Measurements from ENCODE around the gene SLC47A2.
A peak's percentile ranks its signal among the peaks of the same experiment; 100 is the strongest.

The SLC47A2 gene

GRCh38 chr17:19748807-19749193 lies 32.4 kb upstream of the SLC47A2 start:
- H3K18ac ChIP-seq (ENCODE audit: low read depth in 1 of 2, low read length in 2 of 2), result no peak overlapping the region
- H3K4ac ChIP-seq (ENCODE audit: low read depth in 1 of 2, low read length in 2 of 2), result no peak overlapping the region
- H4K8ac ChIP-seq (ENCODE audit: low read length), result no peak overlapping the region
- H3K79me1 ChIP-seq (replicated peaks; ENCODE audit: low read length, poor library complexity, severe bottlenecking), result no peaks in the 10 kb centered on the region
- H3K4me3 ChIP-seq (ENCODE audit: insufficient read depth in 1 of 2, low read depth in 1 of 2, low read length in 2 of 2), result no peak overlapping the region
- no peak overlapping the region for H3K23ac ChIP-seq (ENCODE audit: low read length in 2 of 2)
- H2BK120ac ChIP-seq (ENCODE audit: low read depth, low read length), result no peak overlapping the region
- H3K9me3 ChIP-seq (ENCODE audit: control insufficient read depth, low read length), result no peaks in the 10 kb centered on the region
- H3K27ac ChIP-seq (ENCODE audit: low read length, poor library complexity, severe bottlenecking), result no peak overlapping the region
- H3K9ac ChIP-seq (ENCODE audit: low read length), result no peak overlapping the region
- no peak overlapping the region for H2BK15ac ChIP-seq (ENCODE audit: low read depth, poor library complexity, severe bottlenecking)
- no peak overlapping the region for H2AFZ ChIP-seq (ENCODE audit: low read depth, low read length)
- no peaks in the 10 kb centered on the region for H3K36me3 ChIP-seq (ENCODE audit: control insufficient read depth in 1 of 2, insufficient read depth in 2 of 2, low read depth in 1 of 2, low read length in 2 of 2)
- WGBS, result 69% methylated on average over 13 of the region's 13 CpGs
- no peak overlapping the region for H2AK5ac ChIP-seq (ENCODE audit: low read length, severe bottlenecking)
- peaks cover 29% of the 10 kb centered on the region for H3K4me1 ChIP-seq (ENCODE audit: control insufficient read depth, insufficient read depth, low read depth, low read length)
- no peak overlapping the region for H3K14ac ChIP-seq (ENCODE audit: low read length in 2 of 2)
- H4K91ac ChIP-seq (ENCODE audit: low read length), result no peak overlapping the region
- no peak for DNase-seq
- no peak overlapping the region for H2BK12ac ChIP-seq (ENCODE audit: low read length in 2 of 2)
- H3K27me3 ChIP-seq (ENCODE audit: control insufficient read depth in 1 of 2, insufficient read depth in 1 of 2, low read length in 2 of 2), result peaks cover 3 to 29% of the 10 kb centered on the region in 2 experiments
- no peak overlapping the region for H3K4me2 ChIP-seq (ENCODE audit: low read length, poor library complexity, severe bottlenecking)
- no peak overlapping the region for H2BK5ac ChIP-seq (ENCODE audit: low read depth, low read length, poor library complexity, severe bottlenecking)

DNA sequence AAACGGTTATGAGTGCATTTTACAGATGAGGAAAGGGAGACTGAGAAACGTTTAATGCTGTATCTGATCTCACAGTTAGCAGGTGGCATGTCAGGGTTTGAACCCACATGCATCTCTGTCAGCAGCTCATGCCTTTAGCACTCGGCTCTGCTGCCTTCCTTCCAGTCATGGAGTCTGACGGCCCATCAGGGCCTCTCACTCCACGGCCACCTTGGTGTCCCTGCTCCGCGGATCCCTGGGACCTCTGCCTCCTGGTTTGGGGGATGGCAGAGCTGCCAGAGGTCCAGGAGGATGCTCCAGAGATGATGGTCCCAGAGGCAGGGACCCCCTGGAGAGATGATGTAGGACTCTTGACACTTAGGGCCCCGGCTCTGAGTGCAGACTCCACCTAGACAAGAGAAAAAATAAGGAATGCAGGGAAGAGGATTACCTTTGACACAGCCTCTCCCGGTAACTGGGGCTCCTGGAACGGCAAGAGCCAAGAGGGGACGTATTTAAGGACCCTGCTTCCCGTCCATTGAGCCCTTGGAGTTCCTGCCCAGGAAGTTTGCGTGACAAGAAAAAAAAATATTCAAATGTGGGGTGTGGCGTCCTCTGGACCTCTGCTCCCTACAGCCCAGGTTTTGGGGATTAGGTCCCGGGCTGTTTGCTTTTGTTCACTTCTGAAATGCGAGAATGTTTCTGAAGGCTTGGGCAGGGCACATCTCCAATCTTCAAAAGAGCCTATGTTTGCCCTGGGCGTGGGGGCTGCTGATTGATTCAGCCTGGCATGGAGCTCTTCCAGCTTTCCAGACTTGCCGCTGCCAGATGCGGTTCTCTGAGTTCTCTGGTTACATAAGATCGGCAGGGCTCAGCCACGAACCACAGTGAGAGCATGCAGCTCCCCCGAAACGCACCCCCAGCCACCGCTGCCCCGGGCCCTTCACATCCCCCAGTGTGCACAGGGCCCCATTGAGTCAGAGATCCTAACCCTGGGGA lies 31.7 kb upstream of the SLC47A2 start, which contains the start of gene ALDH3A1:
TSS of gene ALDH3A1 (minus strand) at position 470 of the 978 bp plus-strand sequence. CDS start 3,169 bp downstream, outside the sequence.
- H3K4me2 ChIP-seq (ENCODE audit: low read length, poor library complexity, severe bottlenecking), result no peak within 1 kb of the TSS
- H4K91ac ChIP-seq (ENCODE audit: low read length), result no peak within 1 kb of the TSS
- no peak within 1 kb of the TSS for H2AK5ac ChIP-seq (ENCODE audit: low read length, severe bottlenecking)
- H3K79me1 ChIP-seq (replicated peaks; ENCODE audit: low read length, poor library complexity, severe bottlenecking), result no peaks in the 10 kb centered on the region
- peaks cover 3 to 31% of the 10 kb centered on the region in 2 experiments for H3K27me3 ChIP-seq (ENCODE audit: control insufficient read depth in 1 of 2, insufficient read depth in 1 of 2, low read length in 2 of 2)
- H3K27ac ChIP-seq (ENCODE audit: low read length, poor library complexity, severe bottlenecking), result no peak within 1 kb of the TSS
- no peak within 1 kb of the TSS for H2BK5ac ChIP-seq (ENCODE audit: low read depth, low read length, poor library complexity, severe bottlenecking)
- H3K36me3 ChIP-seq (ENCODE audit: control insufficient read depth in 1 of 2, insufficient read depth in 2 of 2, low read depth in 1 of 2, low read length in 2 of 2), result no peaks in the 10 kb centered on the region
- no peak within 1 kb of the TSS for H2BK120ac ChIP-seq (ENCODE audit: low read depth, low read length)
- 78% methylated on average over 25 of the region's 25 CpGs for WGBS
- H2AFZ ChIP-seq (ENCODE audit: low read depth, low read length), result no peak within 1 kb of the TSS
- no peak within 1 kb of the TSS for H3K18ac ChIP-seq (ENCODE audit: low read depth in 1 of 2, low read length in 2 of 2)
- no peak for DNase-seq
- no peak within 1 kb of the TSS for H3K4me3 ChIP-seq (ENCODE audit: insufficient read depth in 1 of 2, low read depth in 1 of 2, low read length in 2 of 2)
- H4K8ac ChIP-seq (ENCODE audit: low read length), result no peak within 1 kb of the TSS
- H2BK15ac ChIP-seq (ENCODE audit: low read depth, poor library complexity, severe bottlenecking), result no peak within 1 kb of the TSS
- H3K14ac ChIP-seq (ENCODE audit: low read length in 2 of 2), result no peak within 1 kb of the TSS
- H3K9ac ChIP-seq (ENCODE audit: low read length), result no peak within 1 kb of the TSS
- H3K23ac ChIP-seq (ENCODE audit: low read length in 2 of 2), result no peak within 1 kb of the TSS
- H3K9me3 ChIP-seq (ENCODE audit: control insufficient read depth, low read length), result no peaks in the 10 kb centered on the region
- H3K4me1 ChIP-seq (ENCODE audit: control insufficient read depth, insufficient read depth, low read depth, low read length), result peaks cover 25% of the 10 kb centered on the region
- H2BK12ac ChIP-seq (ENCODE audit: low read length in 2 of 2), result no peak within 1 kb of the TSS
- no peak within 1 kb of the TSS for H3K4ac ChIP-seq (ENCODE audit: low read depth in 1 of 2, low read length in 2 of 2)

GRCh38 chr17:19747159-19747719 lies 30.9 kb upstream of the SLC47A2 start:
- Histone ChIP-seq H3K4me1 (ENCODE audit: control insufficient read depth, insufficient read depth, low read depth, low read length) (peaks cover 17% of the 10 kb centered on the region), H3K9ac (ENCODE audit: low read length) (no peak overlapping the region), H2BK15ac (ENCODE audit: low read depth, poor library complexity, severe bottlenecking) (no peak overlapping the region), H3K4me3 (ENCODE audit: insufficient read depth in 1 of 2, low read depth in 1 of 2, low read length in 2 of 2) (no peak overlapping the region), H4K8ac (ENCODE audit: low read length) (no peak overlapping the region), H2BK120ac (ENCODE audit: low read depth, low read length) (no peak overlapping the region), H3K18ac (ENCODE audit: low read depth in 1 of 2, low read length in 2 of 2) (no peak overlapping the region), H4K91ac (ENCODE audit: low read length) (no peak overlapping the region), H3K4me2 (ENCODE audit: low read length, poor library complexity, severe bottlenecking) (no peak overlapping the region), H3K14ac (ENCODE audit: low read length in 2 of 2) (no peak overlapping the region), H3K27me3 (ENCODE audit: control insufficient read depth in 1 of 2, insufficient read depth in 1 of 2, low read length in 2 of 2) (peaks cover 3 to 34% of the 10 kb centered on the region in 2 experiments), H3K27ac (ENCODE audit: low read length, poor library complexity, severe bottlenecking) (no peak overlapping the region), H2AFZ (ENCODE audit: low read depth, low read length) (no peak overlapping the region), H3K23ac (ENCODE audit: low read length in 2 of 2) (no peak overlapping the region), H3K9me3 (ENCODE audit: control insufficient read depth, low read length) (no peaks in the 10 kb centered on the region), H2BK12ac (ENCODE audit: low read length in 2 of 2) (no peak overlapping the region), H3K36me3 (ENCODE audit: control insufficient read depth in 1 of 2, insufficient read depth in 2 of 2, low read depth in 1 of 2, low read length in 2 of 2) (no peaks in the 10 kb centered on the region), H2AK5ac (ENCODE audit: low read length, severe bottlenecking) (no peak overlapping the region), H2BK5ac (ENCODE audit: low read depth, low read length, poor library complexity, severe bottlenecking) (no peak overlapping the region), H3K79me1 (replicated peaks; ENCODE audit: low read length, poor library complexity, severe bottlenecking) (no peaks in the 10 kb centered on the region), H3K4ac (ENCODE audit: low read depth in 1 of 2, low read length in 2 of 2) (no peak overlapping the region)
- 92% methylated on average over 13 of the region's 13 CpGs for WGBS
- no peak for DNase-seq

DNA sequence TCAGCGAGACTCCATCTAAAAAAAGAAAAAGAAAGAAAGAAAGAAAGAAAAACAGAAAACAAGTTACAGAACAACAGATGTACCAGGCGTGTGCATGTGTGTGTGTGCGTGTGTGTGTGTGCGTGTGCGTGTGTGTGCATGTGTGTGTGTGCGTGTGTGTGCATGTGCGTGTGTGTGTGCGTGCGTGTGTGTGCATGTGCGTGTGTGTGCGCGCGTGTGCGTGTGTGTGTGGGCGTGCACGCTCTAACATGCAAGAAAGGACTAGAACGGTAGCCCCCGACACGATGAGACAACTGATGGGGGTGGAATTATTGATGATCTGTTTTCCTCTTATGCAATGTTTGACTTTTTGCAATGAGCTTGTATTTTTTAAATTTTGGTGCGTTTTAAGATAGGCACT lies 30.1 kb upstream of the SLC47A2 start:
- H3K36me3 ChIP-seq (ENCODE audit: control insufficient read depth in 1 of 2, insufficient read depth in 2 of 2, low read depth in 1 of 2, low read length in 2 of 2), result no peaks in the 10 kb centered on the region
- peak overlapping the region in 1 of 2 experiments; percentile 86 for H3K14ac ChIP-seq (ENCODE audit: low read length in 2 of 2)
- H3K27me3 ChIP-seq (ENCODE audit: control insufficient read depth in 1 of 2, insufficient read depth in 1 of 2, low read length in 2 of 2), result peaks cover 3 to 34% of the 10 kb centered on the region in 2 experiments
- H3K9me3 ChIP-seq (ENCODE audit: control insufficient read depth, low read length), result no peaks in the 10 kb centered on the region
- H2AFZ ChIP-seq (ENCODE audit: low read depth, low read length), result no peak overlapping the region
- no peak overlapping the region for H2BK120ac ChIP-seq (ENCODE audit: low read depth, low read length)
- no peak overlapping the region for H3K4me2 ChIP-seq (ENCODE audit: low read length, poor library complexity, severe bottlenecking)
- no peak overlapping the region for H2BK15ac ChIP-seq (ENCODE audit: low read depth, poor library complexity, severe bottlenecking)
- peaks cover 17% of the 10 kb centered on the region for H3K4me1 ChIP-seq (ENCODE audit: control insufficient read depth, insufficient read depth, low read depth, low read length)
- H3K4me3 ChIP-seq (ENCODE audit: insufficient read depth in 1 of 2, low read depth in 1 of 2, low read length in 2 of 2), result peak overlapping the region in 1 of 2 experiments; percentile 14
- no peak overlapping the region for H3K4ac ChIP-seq (ENCODE audit: low read depth in 1 of 2, low read length in 2 of 2)
- WGBS, result 96% methylated on average over 19 of the region's 20 CpGs
- no peak overlapping the region for H2AK5ac ChIP-seq (ENCODE audit: low read length, severe bottlenecking)
- no peak overlapping the region for H4K8ac ChIP-seq (ENCODE audit: low read length)
- no peak overlapping the region for H3K18ac ChIP-seq (ENCODE audit: low read depth in 1 of 2, low read length in 2 of 2)
- no peak overlapping the region for H2BK12ac ChIP-seq (ENCODE audit: low read length in 2 of 2)
- H3K27ac ChIP-seq (ENCODE audit: low read length, poor library complexity, severe bottlenecking), result no peak overlapping the region
- DNase-seq, result no peak
- no peaks in the 10 kb centered on the region for H3K79me1 ChIP-seq (replicated peaks; ENCODE audit: low read length, poor library complexity, severe bottlenecking)
- H3K23ac ChIP-seq (ENCODE audit: low read length in 2 of 2), result no peak overlapping the region
- peak overlapping the region; percentile 61 for H4K91ac ChIP-seq (ENCODE audit: low read length)
- H3K9ac ChIP-seq (ENCODE audit: low read length), result no peak overlapping the region
- H2BK5ac ChIP-seq (ENCODE audit: low read depth, low read length, poor library complexity, severe bottlenecking), result no peak overlapping the region

Measured in mesenchymal stem cell (in vitro differentiated cells and primary cell).